OCI-LY1 (cell line): Measurements from ENCODE around the gene FAM53B.

Source experiments
- EZH2 ChIP-seq: fragments of 200-600 bp; sonication (generic), shearing (Covaris generic); IDR thresholded peaks from 2 replicates; pipeline ENCODE4 v1.8.0; 2017; ENCODE audit warnings: borderline replicate concordance, mixed run types, mild to moderate bottlenecking, antibody characterized with exemption, low read length, moderate library complexity, mixed read lengths
- TF ChIP-seq, protein P1 (sequence below): fragments of 200-600 bp; sonication (generic), shearing (Covaris generic); IDR thresholded peaks from 2 replicates; pipeline ENCODE4 v1.5.1; 2017; ENCODE audit warnings: mild to moderate bottlenecking, antibody characterized with exemption, low read length, moderate library complexity, mixed read lengths

DNA sequence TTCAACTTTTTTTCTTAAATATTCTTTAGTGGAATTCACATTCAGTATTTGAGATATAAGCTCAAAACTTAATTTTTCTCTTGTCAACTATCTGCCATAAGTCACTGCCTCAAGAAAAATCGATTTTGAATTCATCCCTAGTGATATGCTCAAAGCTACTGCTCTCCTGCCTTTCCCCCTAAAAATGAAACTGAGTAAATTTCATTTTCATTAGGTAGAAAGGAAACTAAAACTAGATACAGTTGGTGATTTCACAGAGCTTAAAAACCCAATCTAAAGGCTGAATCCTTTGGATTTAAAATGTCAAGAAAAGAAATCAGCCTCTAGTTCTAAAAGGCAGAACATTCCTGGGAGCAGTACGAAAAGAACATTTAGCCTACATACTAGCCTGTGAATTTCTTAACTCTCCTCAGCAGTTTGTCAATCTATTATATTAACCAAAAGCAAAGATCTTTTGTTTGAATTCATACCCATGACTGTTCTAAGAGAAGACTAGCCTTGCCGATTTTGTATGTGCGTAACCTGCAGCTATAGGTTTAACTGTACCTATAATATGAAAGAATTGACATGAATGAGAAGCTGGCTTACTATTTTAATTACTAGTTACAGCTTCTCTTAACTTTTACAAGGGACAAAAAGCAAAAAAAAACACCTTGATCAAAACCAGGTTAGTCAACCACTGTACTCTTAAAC, 4.9 kb upstream of the FAM53B start:
- TF ChIP-seq, protein P1, sequence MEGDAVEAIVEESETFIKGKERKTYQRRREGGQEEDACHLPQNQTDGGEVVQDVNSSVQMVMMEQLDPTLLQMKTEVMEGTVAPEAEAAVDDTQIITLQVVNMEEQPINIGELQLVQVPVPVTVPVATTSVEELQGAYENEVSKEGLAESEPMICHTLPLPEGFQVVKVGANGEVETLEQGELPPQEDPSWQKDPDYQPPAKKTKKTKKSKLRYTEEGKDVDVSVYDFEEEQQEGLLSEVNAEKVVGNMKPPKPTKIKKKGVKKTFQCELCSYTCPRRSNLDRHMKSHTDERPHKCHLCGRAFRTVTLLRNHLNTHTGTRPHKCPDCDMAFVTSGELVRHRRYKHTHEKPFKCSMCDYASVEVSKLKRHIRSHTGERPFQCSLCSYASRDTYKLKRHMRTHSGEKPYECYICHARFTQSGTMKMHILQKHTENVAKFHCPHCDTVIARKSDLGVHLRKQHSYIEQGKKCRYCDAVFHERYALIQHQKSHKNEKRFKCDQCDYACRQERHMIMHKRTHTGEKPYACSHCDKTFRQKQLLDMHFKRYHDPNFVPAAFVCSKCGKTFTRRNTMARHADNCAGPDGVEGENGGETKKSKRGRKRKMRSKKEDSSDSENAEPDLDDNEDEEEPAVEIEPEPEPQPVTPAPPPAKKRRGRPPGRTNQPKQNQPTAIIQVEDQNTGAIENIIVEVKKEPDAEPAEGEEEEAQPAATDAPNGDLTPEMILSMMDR, result no peak
- TF ChIP-seq EZH2, result no peak
